ENCODE data around the gene TNS3.

DNA sequence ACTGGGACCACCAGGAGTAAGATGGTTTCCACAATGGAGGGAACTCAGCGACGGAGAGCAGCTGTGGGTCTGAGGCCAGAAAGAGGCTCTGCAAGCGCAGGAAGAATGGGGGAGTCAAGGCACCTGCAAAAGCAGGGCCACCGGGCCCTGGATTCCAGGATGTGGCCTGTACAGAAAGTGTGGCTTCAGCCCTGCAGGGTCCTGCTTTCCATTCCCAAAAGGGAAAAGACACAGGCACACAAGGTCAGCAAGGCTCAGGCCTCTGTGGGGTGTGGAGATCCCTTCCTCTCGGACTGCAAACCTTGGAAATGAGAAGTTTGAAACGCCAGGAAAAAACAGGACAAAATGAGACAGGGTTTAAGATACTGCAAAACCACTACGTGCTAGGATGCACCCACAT lies 232.5 kb downstream of the TNS3 start:
- TF ChIP-seq, protein P1, sequence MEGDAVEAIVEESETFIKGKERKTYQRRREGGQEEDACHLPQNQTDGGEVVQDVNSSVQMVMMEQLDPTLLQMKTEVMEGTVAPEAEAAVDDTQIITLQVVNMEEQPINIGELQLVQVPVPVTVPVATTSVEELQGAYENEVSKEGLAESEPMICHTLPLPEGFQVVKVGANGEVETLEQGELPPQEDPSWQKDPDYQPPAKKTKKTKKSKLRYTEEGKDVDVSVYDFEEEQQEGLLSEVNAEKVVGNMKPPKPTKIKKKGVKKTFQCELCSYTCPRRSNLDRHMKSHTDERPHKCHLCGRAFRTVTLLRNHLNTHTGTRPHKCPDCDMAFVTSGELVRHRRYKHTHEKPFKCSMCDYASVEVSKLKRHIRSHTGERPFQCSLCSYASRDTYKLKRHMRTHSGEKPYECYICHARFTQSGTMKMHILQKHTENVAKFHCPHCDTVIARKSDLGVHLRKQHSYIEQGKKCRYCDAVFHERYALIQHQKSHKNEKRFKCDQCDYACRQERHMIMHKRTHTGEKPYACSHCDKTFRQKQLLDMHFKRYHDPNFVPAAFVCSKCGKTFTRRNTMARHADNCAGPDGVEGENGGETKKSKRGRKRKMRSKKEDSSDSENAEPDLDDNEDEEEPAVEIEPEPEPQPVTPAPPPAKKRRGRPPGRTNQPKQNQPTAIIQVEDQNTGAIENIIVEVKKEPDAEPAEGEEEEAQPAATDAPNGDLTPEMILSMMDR (conservative IDR thresholded peaks at IDR 0.05 in 1 of 2, IDR thresholded peaks at IDR 0.05 in 1 of 2; ENCODE audit: extremely low read depth in 1 of 2, insufficient read depth in 1 of 2, low read depth in 1 of 2, low read length in 2 of 2) = no peak
- TF ChIP-seq EZH2 (IDR thresholded peaks at IDR 0.05; ENCODE audit: borderline replicate concordance, low read length) = no peak
